AG10803 (cell line): ENCODE measurements around the gene MPLKIP.
A peak's percentile ranks its signal among the peaks of the same experiment; 100 is the strongest.
"Not testable (repeated sequence)": the region's sequence is repeated elsewhere in the genome, so short reads cannot be mapped to it uniquely, and the experiment has no call there.

Experiments used
- DNase-seq: peaks from one replicate; pipeline ENCODE4 v3.0.0; 2010; ENCODE audit warnings: low read depth
- H3K4me3 ChIP-seq: 2 replicates; pipeline ENCODE4 v1.5.1; 2011; ENCODE audit warnings: mild to moderate bottlenecking, low read length, control low read depth
- CTCF ChIP-seq: conservative IDR thresholded peaks from 2 replicates; pipeline ENCODE4 v1.5.1; 2011; ENCODE audit warnings: mild to moderate bottlenecking, low read length, control low read depth, inconsistent platforms

MPLKIP gene

GRCh38 chr7:40138973-40139372 is 4.6 kb upstream of the MPLKIP start:
- TF ChIP-seq CTCF, result no peak
- DNase-seq, result no peak
- H3K4me3 ChIP-seq, result no peak overlapping the region

DNA sequence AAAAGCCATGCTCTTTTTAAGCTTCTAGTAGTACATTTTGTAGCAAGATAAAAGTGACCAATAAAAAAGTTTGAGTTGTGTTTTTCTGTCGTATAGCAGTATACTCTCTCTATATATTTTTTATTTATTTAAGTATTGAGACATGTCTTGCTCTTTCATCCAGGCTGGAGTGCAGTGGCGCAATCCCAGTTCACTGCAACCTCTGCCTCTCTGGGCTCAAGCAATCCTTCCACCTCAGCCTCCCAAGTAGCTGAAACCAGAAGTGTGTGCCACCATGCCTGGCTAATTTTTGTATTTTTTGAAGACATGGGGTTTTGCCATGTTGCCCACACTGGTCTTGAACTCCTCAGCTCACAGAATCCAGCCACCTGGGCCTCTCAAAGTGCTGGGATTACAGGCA is 3.1 kb upstream of the MPLKIP start:
- no peak for DNase-seq
- no peak overlapping the region for H3K4me3 ChIP-seq
- no peak for TF ChIP-seq CTCF

GRCh38 chr7:40135317-40135610 is 842 bp upstream of the MPLKIP start:
- DNase-seq, result peak; percentile 14
- TF ChIP-seq CTCF, result no peak
- peak overlapping the region; percentile 75 for H3K4me3 ChIP-seq

GRCh38 chr7:40133561-40134427 is 628 bp downstream of the MPLKIP start:
- peak; percentile 48 for DNase-seq
- peak overlapping the region; percentile 75 for H3K4me3 ChIP-seq
- no peak for TF ChIP-seq CTCF

DNA sequence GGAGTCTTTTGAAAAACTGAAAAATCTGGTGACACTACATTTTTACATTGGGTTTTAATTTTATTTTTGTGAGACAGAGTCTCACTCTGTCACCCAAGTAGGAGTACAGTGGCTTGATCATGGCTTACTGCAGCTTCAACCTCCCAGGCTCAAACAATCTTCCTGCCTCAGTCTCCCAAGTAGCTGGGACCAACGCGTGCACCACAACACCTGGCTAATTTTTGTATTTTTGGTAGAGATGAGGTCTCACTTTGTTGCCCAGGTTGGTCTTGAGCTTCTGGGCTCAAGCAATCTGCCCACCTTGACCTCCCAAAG is 11.5 kb downstream of the MPLKIP start:
- H3K4me3 ChIP-seq, result no peak overlapping the region
- DNase-seq, result no peak
- no peak for TF ChIP-seq CTCF

- not testable (repeated sequence) for DNase-seq, H3K4me3 ChIP-seq
Measured at GRCh38 chr7:40122100-40122939, 12.1 kb downstream of the MPLKIP start.

GRCh38 chr7:40120020-40120419 is 14.4 kb downstream of the MPLKIP start:
- TF ChIP-seq CTCF, result no peak

GRCh38 chr7:40118201-40118600 is 16.2 kb downstream of the MPLKIP start:
- H3K4me3 ChIP-seq, DNase-seq: not testable (repeated sequence)

More at GRCh38 chr7:40120020-40120419, 14.4 kb downstream of the MPLKIP start:
- H3K4me3 ChIP-seq, result no peak overlapping the region
- DNase-seq, result no peak

DNA sequence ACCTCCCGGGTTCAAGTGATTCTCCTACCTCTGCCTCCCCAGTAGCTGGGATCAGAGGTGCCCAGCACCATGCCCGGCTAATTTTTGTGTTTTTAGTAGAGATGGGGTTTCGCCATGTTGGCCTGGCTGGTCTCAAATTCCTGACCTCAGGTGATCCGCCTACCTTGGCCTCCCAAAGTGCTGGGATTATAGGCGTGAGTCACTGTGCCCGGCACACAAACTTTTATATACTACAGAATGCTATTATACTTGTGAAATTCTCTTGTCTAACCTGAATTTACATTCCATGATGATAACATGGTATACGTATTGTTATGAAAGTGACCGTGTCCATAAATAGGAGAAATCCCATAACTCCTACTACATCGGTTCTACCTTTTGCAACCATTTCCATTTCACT is 17.2 kb downstream of the MPLKIP start:
- DNase-seq, H3K4me3 ChIP-seq: not testable (repeated sequence)
